IgD-negative memory B cell (primary cell): Measurements from ENCODE around the gene APOL2. TPM values are rescaled to one million over a fixed set of nuclear protein-coding genes. Genes with fewer than 3 reads are reported as not detected.
"Not testable (repeated sequence)": the region's sequence is repeated elsewhere in the genome, so short reads cannot be mapped to it uniquely, and the experiment has no call there.

Source experiments
- H3K27ac Mint-ChIP-seq, 3 donors: one replicate each; pipeline ENCODE4 v1.8.0; 2020 to 2022; ENCODE audit warnings: mild to moderate bottlenecking in 3 of 3, mixed read lengths in 3 of 3, moderate library complexity in 1 of 3
- H3K27me3 Mint-ChIP-seq: one replicate; pipeline ENCODE4 v1.8.0; 2021; ENCODE audit warnings: mixed read lengths
- H3K36me3 Mint-ChIP-seq: one replicate; pipeline ENCODE4 v1.8.0; 2020; ENCODE audit warnings: mild to moderate bottlenecking, mixed read lengths
- H3K4me1 Mint-ChIP-seq, 3 donors: one replicate each; pipeline ENCODE4 v1.8.0; 2020 to 2022; ENCODE audit warnings: mixed read lengths in 3 of 3, mild to moderate bottlenecking in 1 of 3
- H3K4me3 Mint-ChIP-seq, 4 donors: one replicate each; pipeline ENCODE4 v1.8.0; 2020 to 2022; ENCODE audit warnings: mild to moderate bottlenecking in 4 of 4, mixed read lengths in 4 of 4, moderate library complexity in 3 of 4
- H3K9me3 Mint-ChIP-seq, 3 donors: one replicate each; pipeline ENCODE4 v1.8.0; 2020 to 2021; ENCODE audit warnings: mixed read lengths in 3 of 3, mild to moderate bottlenecking in 1 of 3
- polyA plus RNA-seq: library from polyadenylated mRNA; unstranded; fragments of 300-500 nt; fragmentation: Illumina TruSeq; gene quantifications from one replicate; pipeline ENCODE4 v1.2.3, GENCODE V29; 2021

APOL2 gene
- polyA plus RNA-seq, 1 donor from 2014 or later, result 14.3 TPM

DNA sequence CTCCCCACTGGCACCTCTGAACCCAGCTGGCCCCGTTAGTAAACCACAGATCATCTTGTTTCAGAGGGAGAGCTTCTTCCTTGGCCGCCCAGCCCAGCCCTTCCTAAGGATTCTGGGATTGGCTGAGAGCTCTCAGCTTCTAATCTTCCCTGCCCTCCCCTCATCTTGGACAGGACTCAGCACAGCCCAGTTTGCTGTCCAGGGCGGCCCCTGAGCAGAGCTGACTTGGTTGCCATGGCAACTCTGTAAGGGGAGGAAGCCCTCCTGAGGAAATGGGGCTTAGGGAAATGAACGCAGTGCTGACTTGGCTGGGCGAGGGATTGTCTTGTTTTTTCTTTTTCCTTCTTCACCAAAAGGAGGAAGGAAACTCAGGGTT, 42.3 kb downstream of the APOL2 start:
- H3K4me1 Mint-ChIP-seq, result peaks cover 2 to 17% (median 5%) of the 10 kb centered on the region in 3 donors
- no peaks in the 10 kb centered on the region for H3K36me3 Mint-ChIP-seq
- no peak overlapping the region for H3K27ac Mint-ChIP-seq
- peak overlapping the region in 1 of 4 donors; percentile 50 for H3K4me3 Mint-ChIP-seq
- H3K27me3 Mint-ChIP-seq, result peaks cover 24% of the 10 kb centered on the region
- H3K9me3 Mint-ChIP-seq, result no peaks in the 10 kb centered on the region

DNA sequence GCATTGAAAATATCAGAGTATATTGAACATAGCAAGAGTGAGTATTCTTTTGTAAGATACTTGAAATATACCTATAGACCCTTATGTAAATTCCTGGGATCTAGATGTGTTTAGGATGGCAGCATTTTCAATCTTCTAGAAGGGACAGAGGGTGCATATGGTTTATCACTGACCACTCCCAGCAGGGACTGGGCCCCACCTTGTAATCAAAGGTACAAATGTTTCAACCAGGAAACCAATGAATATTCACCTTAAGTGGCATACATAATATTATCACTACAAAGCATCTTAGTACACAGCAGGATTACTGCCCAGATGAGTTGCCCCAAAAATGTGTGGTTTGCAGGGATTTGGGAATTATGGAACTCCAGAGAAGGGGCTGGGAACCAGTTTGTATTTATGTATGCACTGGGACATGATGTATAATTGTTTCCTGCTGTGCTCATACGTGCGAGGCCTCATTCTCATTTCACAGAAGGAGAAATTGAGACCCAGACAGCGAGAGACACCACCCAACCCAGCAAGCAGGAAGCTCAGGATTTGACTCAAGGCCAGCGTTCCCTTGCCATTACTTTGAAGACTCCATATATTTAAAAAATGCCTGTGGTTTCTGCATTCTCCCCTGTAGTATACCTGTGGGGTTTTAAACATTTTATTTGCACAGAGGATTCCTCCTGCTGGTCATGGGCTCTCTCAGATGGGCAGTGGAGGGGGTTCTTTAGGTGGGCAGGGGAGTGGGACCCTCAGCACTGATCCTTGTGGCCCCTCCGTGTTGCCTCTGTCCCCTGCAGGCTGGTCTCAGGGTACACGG, 42.9 kb downstream of the APOL2 start:
- Mint-ChIP-seq H3K4me3 (no peak overlapping the region), H3K36me3 (no peaks in the 10 kb centered on the region), H3K4me1 (peaks cover 2 to 17% (median 5%) of the 10 kb centered on the region in 3 donors), H3K9me3 (no peaks in the 10 kb centered on the region), H3K27ac (no peak overlapping the region), H3K27me3 (peaks cover 24% of the 10 kb centered on the region)

- no peaks in the 10 kb centered on the region for H3K36me3 Mint-ChIP-seq
- peaks cover 2 to 11% (median 5%) of the 10 kb centered on the region in 3 donors for H3K4me1 Mint-ChIP-seq
- no peaks in the 10 kb centered on the region for H3K9me3 Mint-ChIP-seq
- peaks cover 18% of the 10 kb centered on the region for H3K27me3 Mint-ChIP-seq
- H3K27ac Mint-ChIP-seq, result no peak overlapping the region
- H3K4me3 Mint-ChIP-seq, result no peak overlapping the region
Measured at GRCh38 chr22:36194971-36195370, 44.4 kb downstream of the APOL2 start.

DNA sequence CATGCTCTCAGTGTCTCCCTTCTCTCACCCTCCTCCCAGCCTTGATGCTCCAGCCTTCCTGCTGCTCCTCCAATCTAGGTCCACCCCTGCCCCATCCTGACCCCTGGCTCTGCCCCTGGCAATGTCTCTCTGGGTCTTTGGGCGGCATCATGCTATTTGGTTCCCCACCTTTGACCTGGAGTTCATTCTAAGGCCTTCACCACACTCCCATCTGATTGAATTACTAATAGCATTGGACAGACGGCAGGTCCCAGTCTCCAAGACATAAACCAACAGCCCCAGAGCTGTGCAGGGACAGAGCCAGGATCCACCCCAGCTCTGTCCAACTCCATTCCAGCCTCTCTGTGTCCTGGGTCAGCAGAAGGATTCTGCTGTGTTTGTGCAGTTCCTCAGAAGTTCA, 44.9 kb downstream of the APOL2 start:
- Mint-ChIP-seq H3K4me1 (peaks cover 2 to 11% (median 5%) of the 10 kb centered on the region in 3 donors), H3K27me3 (peaks cover 18% of the 10 kb centered on the region), H3K9me3 (no peaks in the 10 kb centered on the region), H3K4me3 (no peak overlapping the region), H3K36me3 (no peaks in the 10 kb centered on the region), H3K27ac (no peak overlapping the region)

- Mint-ChIP-seq H3K4me1 (peaks cover 2 to 11% (median 5%) of the 10 kb centered on the region in 3 donors), H3K27ac (no peak overlapping the region), H3K4me3 (no peak overlapping the region), H3K27me3 (peaks cover 17% of the 10 kb centered on the region), H3K36me3 (no peaks in the 10 kb centered on the region), H3K9me3 (no peaks in the 10 kb centered on the region)
Measured at GRCh38 chr22:36193577-36193976, 45.8 kb downstream of the APOL2 start.

DNA sequence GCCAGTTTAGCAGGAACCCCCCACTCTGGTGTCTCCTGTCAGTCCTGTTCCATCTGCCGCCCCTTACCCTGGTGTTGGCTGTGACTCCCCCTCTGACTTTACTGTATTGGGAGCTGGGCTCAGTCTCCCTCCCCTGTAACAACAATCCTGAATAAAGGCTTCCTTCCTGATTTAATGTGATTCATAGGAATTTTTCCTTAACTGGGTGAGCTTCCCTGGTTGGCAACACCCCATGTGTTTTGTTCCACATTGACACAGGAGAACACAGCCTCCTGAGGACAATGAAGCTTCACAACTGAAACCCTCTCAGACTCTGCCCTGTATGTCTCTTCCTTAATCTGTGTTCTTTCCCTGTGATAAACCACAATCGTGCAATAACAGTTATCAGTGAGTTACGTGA, 46.2 kb downstream of the APOL2 start:
- H3K9me3 Mint-ChIP-seq, result no peaks in the 10 kb centered on the region

GRCh38 chr22:36192542-36192941, 46.8 kb downstream of the APOL2 start:
- Mint-ChIP-seq H3K4me3 (no peak overlapping the region), H3K27me3 (peaks cover 7% of the 10 kb centered on the region), H3K36me3 (peaks cover 2% of the 10 kb centered on the region), H3K9me3 (no peaks in the 10 kb centered on the region), H3K27ac (peak overlapping the region in 1 of 3 donors; percentile 62), H3K4me1 (peaks cover 2 to 6% (median 4%) of the 10 kb centered on the region in 3 donors)

More for the DNA sequence above, 46.2 kb downstream of the APOL2 start:
- H3K4me3 Mint-ChIP-seq, result peak overlapping the region in 1 of 4 donors; percentile 69
- H3K36me3 Mint-ChIP-seq, result peaks cover 2% of the 10 kb centered on the region
- H3K27me3 Mint-ChIP-seq, result peaks cover 13% of the 10 kb centered on the region
- peaks cover 2 to 10% (median 4%) of the 10 kb centered on the region in 3 donors for H3K4me1 Mint-ChIP-seq
- H3K27ac Mint-ChIP-seq, result peak overlapping the region in 1 of 3 donors; percentile 62

- Mint-ChIP-seq H3K36me3 (peaks cover 2% of the 10 kb centered on the region), H3K4me3 (no peak overlapping the region), H3K27me3 (peaks cover 5% of the 10 kb centered on the region), H3K4me1 (no peaks in the 10 kb centered on the region), H3K9me3 (no peaks in the 10 kb centered on the region), H3K27ac (no peak overlapping the region)
Measured at GRCh38 chr22:36191106-36191836, 48.1 kb downstream of the APOL2 start.

DNA sequence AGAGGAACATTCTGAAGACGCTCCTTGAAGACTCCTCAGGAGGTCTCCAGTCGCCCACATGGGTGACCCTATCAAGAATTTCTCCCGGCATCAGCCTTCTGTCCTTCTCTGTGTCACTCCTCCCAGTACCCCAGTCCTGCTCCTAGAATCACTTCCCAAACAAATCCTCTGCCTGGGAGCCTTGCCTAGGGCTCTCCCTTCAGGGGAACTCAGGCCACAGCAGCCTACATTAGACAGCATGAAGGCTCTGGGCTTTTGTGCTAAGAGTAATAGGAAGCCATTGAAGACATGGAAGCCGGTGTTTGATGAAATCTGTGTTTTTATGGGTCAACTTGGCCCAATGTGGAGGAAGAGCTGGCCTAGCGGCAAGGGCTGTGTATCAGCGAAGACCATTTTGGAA, 51.5 kb downstream of the APOL2 start:
- not testable (repeated sequence) for H3K9me3 Mint-ChIP-seq, H3K27me3 Mint-ChIP-seq, H3K4me1 Mint-ChIP-seq, H3K36me3 Mint-ChIP-seq, H3K4me3 Mint-ChIP-seq, H3K27ac Mint-ChIP-seq

DNA sequence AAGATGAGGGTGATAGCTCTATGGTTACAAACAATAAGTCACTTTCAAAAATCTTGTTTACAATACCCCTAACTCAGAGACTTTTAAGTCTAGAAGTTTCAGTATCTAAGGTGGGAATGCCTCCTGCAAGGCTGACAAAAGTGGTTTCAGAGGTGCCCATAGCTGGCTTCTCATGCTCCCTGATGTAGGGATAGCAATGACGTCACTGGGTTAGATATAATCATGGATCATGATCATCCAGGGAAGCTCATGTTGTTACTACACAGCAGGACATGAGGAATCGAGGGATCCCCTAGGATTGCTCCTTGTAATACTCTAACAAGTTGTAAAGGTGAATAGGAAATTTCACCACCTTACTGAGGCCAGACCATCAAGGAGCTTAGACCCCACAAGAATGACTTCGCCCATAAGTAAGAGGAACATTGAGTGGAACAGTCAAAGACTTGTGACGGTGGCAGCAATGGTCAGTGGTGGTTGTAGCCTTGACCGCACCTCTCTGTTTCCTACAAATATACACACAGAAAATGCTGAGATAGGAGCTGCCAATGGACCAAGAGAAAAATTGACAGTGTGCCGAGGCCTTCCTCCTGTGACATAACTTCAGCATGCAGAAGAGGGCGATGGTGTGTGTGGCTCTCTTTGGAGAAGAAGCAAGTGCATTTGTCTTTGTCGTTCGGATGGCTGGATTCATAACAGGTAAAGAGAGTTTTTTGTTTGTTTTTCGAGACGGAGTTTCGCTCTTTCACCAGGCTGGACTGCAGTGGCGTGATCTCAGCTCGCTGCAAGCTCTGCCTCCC, 53.3 kb downstream of the APOL2 start:
- H3K4me3 Mint-ChIP-seq, result no peak overlapping the region
- H3K36me3 Mint-ChIP-seq, result peaks cover 2% of the 10 kb centered on the region
- H3K9me3 Mint-ChIP-seq, result no peaks in the 10 kb centered on the region
- H3K27ac Mint-ChIP-seq, result peak overlapping the region in 1 of 3 donors; percentile 23
- H3K4me1 Mint-ChIP-seq, result no peaks in the 10 kb centered on the region
- peaks cover 2% of the 10 kb centered on the region for H3K27me3 Mint-ChIP-seq

DNA sequence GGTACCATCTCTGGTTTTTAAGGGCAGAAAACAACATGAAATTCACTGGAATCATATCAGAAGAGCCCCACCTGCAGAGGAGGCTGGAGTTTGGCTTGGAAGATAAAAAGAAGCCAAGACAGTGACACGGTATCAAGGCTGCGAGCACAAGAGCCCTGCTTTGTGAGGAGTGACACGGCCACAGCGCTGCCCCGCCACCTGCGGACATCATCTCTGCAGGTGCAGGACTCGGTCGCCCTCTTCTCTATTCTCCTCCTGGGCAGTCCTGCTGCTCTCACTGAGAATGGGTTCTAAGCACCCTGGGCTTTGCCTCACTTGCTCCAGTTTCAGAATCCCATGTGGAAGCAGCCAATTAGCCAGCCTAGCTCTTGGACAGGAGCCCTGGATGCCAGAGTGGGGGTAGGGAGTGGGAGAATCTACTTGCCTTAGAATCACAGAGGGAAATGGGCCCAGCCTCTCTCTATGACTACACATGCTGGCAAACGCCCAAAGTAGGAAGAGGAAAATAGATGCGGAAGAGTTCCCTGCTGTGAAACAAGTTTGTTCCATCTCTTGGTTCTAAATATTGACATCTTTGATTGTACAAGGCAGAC, 54.8 kb downstream of the APOL2 start:
- Mint-ChIP-seq H3K4me1 (peaks cover 0 to 4% (median 2%) of the 10 kb centered on the region in 3 donors), H3K4me3 (peak overlapping the region in 1 of 4 donors; percentile 28), H3K27me3 (peaks cover 2% of the 10 kb centered on the region), H3K9me3 (no peaks in the 10 kb centered on the region), H3K36me3 (peaks cover 2% of the 10 kb centered on the region), H3K27ac (no peak overlapping the region)

GRCh38 chr22:36183446-36183845, 55.9 kb downstream of the APOL2 start:
- Mint-ChIP-seq H3K4me3 (no peak overlapping the region), H3K27ac (no peak overlapping the region), H3K27me3 (peaks cover 2% of the 10 kb centered on the region), H3K36me3 (peaks cover 2% of the 10 kb centered on the region), H3K4me1 (peaks cover 0 to 4% (median 2%) of the 10 kb centered on the region in 3 donors), H3K9me3 (no peaks in the 10 kb centered on the region)

DNA sequence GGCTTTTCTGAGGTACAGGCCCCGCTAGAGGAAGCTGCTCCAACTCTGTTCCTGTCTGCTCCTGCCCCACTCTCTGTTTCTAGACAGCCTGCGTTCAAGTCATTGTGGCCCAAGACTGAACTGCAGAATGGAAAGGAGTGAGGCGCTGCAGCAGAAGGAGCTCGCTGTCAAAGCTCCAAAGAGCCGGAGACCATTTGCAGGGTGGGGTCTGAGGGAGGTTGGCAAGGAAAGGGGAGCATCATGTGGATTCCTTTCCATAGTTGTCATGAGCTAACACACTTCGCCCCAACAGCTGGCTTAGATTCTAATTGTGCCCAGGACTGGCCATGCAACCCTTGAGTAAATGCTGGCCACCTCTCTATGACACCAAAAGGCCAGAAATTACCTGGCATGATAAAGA, 56.5 kb downstream of the APOL2 start:
- no peak overlapping the region for H3K4me3 Mint-ChIP-seq
- peak overlapping the region in 1 of 3 donors; percentile 26 for H3K27ac Mint-ChIP-seq
- peaks cover 2% of the 10 kb centered on the region for H3K27me3 Mint-ChIP-seq
- H3K4me1 Mint-ChIP-seq, result peaks cover 0 to 4% (median 2%) of the 10 kb centered on the region in 3 donors
- no peaks in the 10 kb centered on the region for H3K36me3 Mint-ChIP-seq
- H3K9me3 Mint-ChIP-seq, result no peaks in the 10 kb centered on the region

- Mint-ChIP-seq H3K4me3 (no peak overlapping the region), H3K27ac (no peak overlapping the region), H3K9me3 (no peaks in the 10 kb centered on the region), H3K4me1 (peaks cover 0 to 4% (median 2%) of the 10 kb centered on the region in 3 donors), H3K36me3 (no peaks in the 10 kb centered on the region), H3K27me3 (peaks cover 2% of the 10 kb centered on the region)
Measured at GRCh38 chr22:36182056-36182455, 57.3 kb downstream of the APOL2 start.
